NCI-H2029 treated with DMSO at 0.1 percent for 48 hours (cell line): ENCODE measurements around the gene IFNE.
A peak's percentile ranks its signal among the peaks of the same experiment; 100 is the strongest.
"Not testable (repeated sequence)": the region's sequence is repeated elsewhere in the genome, so short reads cannot be mapped to it uniquely, and the experiment has no call there.

Experiments
- DNase-seq: peaks from one replicate; lab custom pipeline; 2025; lab: John Stamatoyannopoulos, UW

Gene IFNE

GRCh38 chr9:21491756-21492155, 9.6 kb upstream of the IFNE start:
- no peak for DNase-seq

- DNase-seq: no peak
Observed at GRCh38 chr9:21481470-21482056, 550 bp downstream of the IFNE start.

- DNase-seq: no peak
Observed at GRCh38 chr9:21479152-21479702, 2.9 kb downstream of the IFNE start.

- no peak for DNase-seq
Observed at GRCh38 chr9:21477466-21477865, 4.6 kb downstream of the IFNE start.

- no peak for DNase-seq
Observed at GRCh38 chr9:21473236-21473635, 8.9 kb downstream of the IFNE start.

- DNase-seq: no peak
Observed at GRCh38 chr9:21470126-21470525, 12.0 kb downstream of the IFNE start.

GRCh38 chr9:21465859-21466518, 16.1 kb downstream of the IFNE start:
- DNase-seq: peak; percentile 54

GRCh38 chr9:21465138-21465537, 17.0 kb downstream of the IFNE start:
- no peak for DNase-seq

- no peak for DNase-seq
Observed at GRCh38 chr9:21461377-21461776, 20.7 kb downstream of the IFNE start.

- DNase-seq: no peak
Observed at GRCh38 chr9:21455320-21455719, 26.8 kb downstream of the IFNE start.

GRCh38 chr9:21454149-21454548, 28.0 kb downstream of the IFNE start:
- no peak for DNase-seq

GRCh38 chr9:21452681-21453080, 29.4 kb downstream of the IFNE start:
- no peak for DNase-seq

- DNase-seq: no peak
Observed at GRCh38 chr9:21450733-21451394, 31.2 kb downstream of the IFNE start.

- not testable (repeated sequence) for DNase-seq
Observed at GRCh38 chr9:21449312-21449711, 32.8 kb downstream of the IFNE start.

GRCh38 chr9:21443849-21444625, 38.1 kb downstream of the IFNE start:
- DNase-seq: no peak

- DNase-seq: no peak
Observed at GRCh38 chr9:21440139-21440538, 42.0 kb downstream of the IFNE start, which contains the start of gene IFNA1. Gene IFNA1 (plus strand): TSS chr9:21440439. CDS start chr9:21440508, 69 bp downstream.

GRCh38 chr9:21435015-21435383, 47.1 kb downstream of the IFNE start:
- DNase-seq: not testable (repeated sequence)

- DNase-seq: peak; percentile 39
Observed at GRCh38 chr9:21434202-21435014, 47.7 kb downstream of the IFNE start.

GRCh38 chr9:21432672-21433425, 49.3 kb downstream of the IFNE start:
- DNase-seq: no peak
